Measurements from ENCODE around the gene SPAG16.
"Not testable (repeated sequence)": the region's sequence is repeated elsewhere in the genome, so short reads cannot be mapped to it uniquely, and the experiment has no call there.

SPAG16 gene

GRCh38 chr2:213274143-213274542, 10.1 kb upstream of the SPAG16 start:
- no peak for TF ChIP-seq TSHZ2 (CRISPR knock-in tag; IDR thresholded peaks at IDR 0.05)
- TF ChIP-seq ISL1 (CRISPR knock-in tag; IDR thresholded peaks at IDR 0.05): no peak
- TF ChIP-seq ZFP3 (CRISPR knock-in tag; IDR thresholded peaks at IDR 0.05): no peak
- no peak for TF ChIP-seq ESRRG (CRISPR knock-in tag; IDR thresholded peaks at IDR 0.05)
- no peak for TF ChIP-seq GLIS3 (CRISPR knock-in tag; IDR thresholded peaks at IDR 0.05)
- no peak for TF ChIP-seq ARNTL (CRISPR knock-in tag; IDR thresholded peaks at IDR 0.05; ENCODE audit: borderline replicate concordance, low read depth)
- no peak for TF ChIP-seq CSDC2 (CRISPR knock-in tag; IDR thresholded peaks at IDR 0.05)
- TF ChIP-seq, protein P1, sequence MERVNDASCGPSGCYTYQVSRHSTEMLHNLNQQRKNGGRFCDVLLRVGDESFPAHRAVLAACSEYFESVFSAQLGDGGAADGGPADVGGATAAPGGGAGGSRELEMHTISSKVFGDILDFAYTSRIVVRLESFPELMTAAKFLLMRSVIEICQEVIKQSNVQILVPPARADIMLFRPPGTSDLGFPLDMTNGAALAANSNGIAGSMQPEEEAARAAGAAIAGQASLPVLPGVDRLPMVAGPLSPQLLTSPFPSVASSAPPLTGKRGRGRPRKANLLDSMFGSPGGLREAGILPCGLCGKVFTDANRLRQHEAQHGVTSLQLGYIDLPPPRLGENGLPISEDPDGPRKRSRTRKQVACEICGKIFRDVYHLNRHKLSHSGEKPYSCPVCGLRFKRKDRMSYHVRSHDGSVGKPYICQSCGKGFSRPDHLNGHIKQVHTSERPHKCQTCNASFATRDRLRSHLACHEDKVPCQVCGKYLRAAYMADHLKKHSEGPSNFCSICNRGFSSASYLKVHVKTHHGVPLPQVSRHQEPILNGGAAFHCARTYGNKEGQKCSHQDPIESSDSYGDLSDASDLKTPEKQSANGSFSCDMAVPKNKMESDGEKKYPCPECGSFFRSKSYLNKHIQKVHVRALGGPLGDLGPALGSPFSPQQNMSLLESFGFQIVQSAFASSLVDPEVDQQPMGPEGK (CRISPR knock-in tag; IDR thresholded peaks at IDR 0.05; ENCODE audit: borderline replicate concordance): no peak
- TF ChIP-seq, protein P2, sequence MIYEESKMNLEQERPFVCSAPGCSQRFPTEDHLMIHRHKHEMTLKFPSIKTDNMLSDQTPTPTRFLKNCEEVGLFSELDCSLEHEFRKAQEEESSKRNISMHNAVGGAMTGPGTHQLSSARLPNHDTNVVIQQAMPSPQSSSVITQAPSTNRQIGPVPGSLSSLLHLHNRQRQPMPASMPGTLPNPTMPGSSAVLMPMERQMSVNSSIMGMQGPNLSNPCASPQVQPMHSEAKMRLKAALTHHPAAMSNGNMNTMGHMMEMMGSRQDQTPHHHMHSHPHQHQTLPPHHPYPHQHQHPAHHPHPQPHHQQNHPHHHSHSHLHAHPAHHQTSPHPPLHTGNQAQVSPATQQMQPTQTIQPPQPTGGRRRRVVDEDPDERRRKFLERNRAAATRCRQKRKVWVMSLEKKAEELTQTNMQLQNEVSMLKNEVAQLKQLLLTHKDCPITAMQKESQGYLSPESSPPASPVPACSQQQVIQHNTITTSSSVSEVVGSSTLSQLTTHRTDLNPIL (CRISPR knock-in tag; IDR thresholded peaks at IDR 0.05; ENCODE audit: low read depth): no peak
- no peak for TF ChIP-seq TCF4 (CRISPR knock-in tag; IDR thresholded peaks at IDR 0.05; ENCODE audit: borderline replicate concordance)
- no peak for TF ChIP-seq ZC3H10 (CRISPR knock-in tag; IDR thresholded peaks at IDR 0.05)
- no peak for TF ChIP-seq SNAI2 (CRISPR knock-in tag; IDR thresholded peaks at IDR 0.05)
- no peak for TF ChIP-seq TOX (CRISPR knock-in tag; IDR thresholded peaks at IDR 0.05; ENCODE audit: borderline replicate concordance)
- TF ChIP-seq PPARA (CRISPR knock-in tag; IDR thresholded peaks at IDR 0.05; ENCODE audit: borderline replicate concordance): no peak
- TF ChIP-seq OSR1 (CRISPR knock-in tag; IDR thresholded peaks at IDR 0.05): no peak
- TF ChIP-seq ZNF70 (CRISPR knock-in tag; IDR thresholded peaks at IDR 0.05): no peak
- no peak for TF ChIP-seq BACH2 (CRISPR knock-in tag; IDR thresholded peaks at IDR 0.05; ENCODE audit: borderline replicate concordance)
- ATAC-seq: no peak

DNA sequence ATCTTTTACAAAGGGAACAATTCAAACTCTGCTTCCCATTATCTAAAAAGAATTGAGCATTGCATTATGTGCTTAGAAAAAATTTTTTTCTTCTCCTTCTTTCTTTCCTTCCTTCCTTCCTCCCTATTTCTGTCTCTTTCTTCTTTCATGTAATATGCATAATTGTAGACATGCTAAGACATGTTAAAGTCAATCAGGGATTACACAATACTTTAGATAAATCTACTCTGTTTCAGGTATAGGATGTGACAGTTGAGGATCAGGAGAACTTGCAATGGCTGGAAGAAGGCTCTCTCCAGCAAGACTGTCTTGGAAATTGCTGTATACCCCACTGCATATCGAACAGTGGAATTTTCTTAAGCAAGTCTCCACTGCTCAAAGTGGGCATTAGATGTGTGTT, 9.0 kb upstream of the SPAG16 start:
- ATAC-seq: no peak
- TF ChIP-seq TCF4 (CRISPR knock-in tag; IDR thresholded peaks at IDR 0.05; ENCODE audit: borderline replicate concordance) (no peak), GLIS3 (CRISPR knock-in tag; IDR thresholded peaks at IDR 0.05) (no peak), ZNF8 (CRISPR knock-in tag; IDR thresholded peaks at IDR 0.05) (no peak), ZNF565 (CRISPR knock-in tag; conservative IDR thresholded peaks at IDR 0.05; ENCODE audit: low read depth) (no peak), CSRNP3 (CRISPR knock-in tag; IDR thresholded peaks at IDR 0.05) (no peak), RARB (CRISPR knock-in tag; IDR thresholded peaks at IDR 0.05) (no peak)

- ATAC-seq: not testable (repeated sequence)
Measured at GRCh38 chr2:213277134-213277533, 7.1 kb upstream of the SPAG16 start.

DNA sequence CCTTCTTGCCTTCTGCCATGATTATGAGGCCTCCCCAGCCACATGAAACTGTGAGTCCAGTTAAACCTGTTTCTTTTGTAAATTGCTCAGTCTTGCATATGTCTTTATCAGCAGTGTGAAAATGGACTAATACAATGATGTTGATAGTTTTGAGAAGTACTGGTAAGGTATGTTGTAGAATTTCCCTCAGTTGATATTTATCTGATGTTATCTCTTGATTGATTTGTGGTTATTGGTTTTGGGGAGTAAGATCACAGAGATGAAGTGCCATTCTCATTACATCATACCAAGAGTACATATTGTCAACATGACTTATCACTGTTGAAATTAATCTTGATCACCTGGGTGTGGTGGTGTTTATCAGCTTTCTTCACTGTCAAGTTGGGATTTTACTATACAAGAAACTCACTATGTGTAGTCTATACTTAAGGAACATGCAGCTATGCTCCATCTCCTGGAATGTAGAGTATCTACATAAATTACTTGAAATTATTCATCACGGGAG, 5.1 kb upstream of the SPAG16 start:
- no peak for TF ChIP-seq ZNF565 (CRISPR knock-in tag; conservative IDR thresholded peaks at IDR 0.05; ENCODE audit: low read depth)
- TF ChIP-seq, protein P1 (CRISPR knock-in tag; IDR thresholded peaks at IDR 0.05; ENCODE audit: borderline replicate concordance): no peak
- ATAC-seq: no peak
